Activated CD8-positive, alpha-beta memory T cell treated with anti-CD3 and anti-CD28 coated beads for 48 hours (primary cell): ENCODE measurements around the gene GJC1.

ENCODE experiments used
- DNase-seq, 3 experiments: peaks; one replicate each; pipeline ENCODE4 v3.0.0-alpha.2; 2020; ENCODE audit warnings: low read depth in 2 of 3, low spot score in 2 of 3

The GJC1 gene

GRCh38 chr17:44778656-44779210 lies 51.4 kb downstream of the GJC1 start:
- DNase-seq = no peak

- no peak for DNase-seq
Measured at GRCh38 chr17:44777394-44778348, 52.4 kb downstream of the GJC1 start.

GRCh38 chr17:44776628-44777393 lies 53.3 kb downstream of the GJC1 start:
- DNase-seq = no peak

- peak in 1 of 3 experiments; percentile 26 for DNase-seq
Measured at GRCh38 chr17:44775838-44776621, 54.1 kb downstream of the GJC1 start.

GRCh38 chr17:44775136-44775837 lies 54.8 kb downstream of the GJC1 start:
- DNase-seq = peak; percentile 88 to 93 (median 90)

GRCh38 chr17:44774271-44775135 lies 55.6 kb downstream of the GJC1 start:
- peak; percentile 72 to 97 (median 84) for DNase-seq

GRCh38 chr17:44773140-44773539 lies 56.9 kb downstream of the GJC1 start:
- no peak for DNase-seq

- DNase-seq = no peak
Measured at GRCh38 chr17:44772308-44773045, 57.6 kb downstream of the GJC1 start.

GRCh38 chr17:44770166-44770925 lies 59.7 kb downstream of the GJC1 start:
- no peak for DNase-seq

GRCh38 chr17:44769647-44770084 lies 60.4 kb downstream of the GJC1 start:
- no peak for DNase-seq

- DNase-seq = no peak
Measured at GRCh38 chr17:44769230-44769629, 60.9 kb downstream of the GJC1 start.

- DNase-seq = no peak
Measured at GRCh38 chr17:44768505-44769142, 61.5 kb downstream of the GJC1 start.

GRCh38 chr17:44767493-44767892 lies 62.6 kb downstream of the GJC1 start:
- no peak for DNase-seq

GRCh38 chr17:44766409-44767038 lies 63.6 kb downstream of the GJC1 start:
- DNase-seq = no peak

- DNase-seq = no peak
Measured at GRCh38 chr17:44765965-44766364, 64.1 kb downstream of the GJC1 start.

GRCh38 chr17:44763170-44763569 lies 66.9 kb downstream of the GJC1 start:
- no peak for DNase-seq
